GM12875 (cell line): ENCODE measurements around the gene SPTSSB.

Source experiments
- H3K4me3 ChIP-seq: one replicate; pipeline ENCODE4 v1.5.1; 2011; ENCODE audit warnings: low read depth, low read length, control low read depth
- CTCF ChIP-seq: IDR thresholded peaks from 2 replicates; pipeline ENCODE4 v1.5.1; 2011; ENCODE audit warnings: low read depth, mild to moderate bottlenecking, control low read depth, inconsistent platforms, low read length, moderate library complexity, borderline replicate concordance; ENCODE audit not compliant: insufficient read depth

The SPTSSB gene

GRCh38 chr3:161371441-161372320 is at the start of gene SPTSSB:
Gene SPTSSB (minus strand): TSS chr3:161371517. CDS start chr3:161346323, 25,194 bp downstream.
- peak within 1 kb of the TSS; percentile 36 for H3K4me3 ChIP-seq
- peak; percentile 29; the same call in 1 of the 2 replicates for TF ChIP-seq CTCF

GRCh38 chr3:161420746-161421145 is 49.4 kb upstream of the SPTSSB start:
- no peak for TF ChIP-seq CTCF

GRCh38 chr3:161419555-161420333 is 48.4 kb upstream of the SPTSSB start:
- H3K4me3 ChIP-seq = no peak overlapping the region
- TF ChIP-seq CTCF = no peak

More at GRCh38 chr3:161420746-161421145, 49.4 kb upstream of the SPTSSB start:
- no peak overlapping the region for H3K4me3 ChIP-seq

- no peak overlapping the region for H3K4me3 ChIP-seq
These were observed 44.4 kb upstream of the SPTSSB start for GRCh38 chr3:161415506-161416231.

GRCh38 chr3:161414907-161415306 is 43.6 kb upstream of the SPTSSB start:
- TF ChIP-seq CTCF = no peak
- H3K4me3 ChIP-seq = no peak overlapping the region

More at GRCh38 chr3:161415506-161416231, 44.4 kb upstream of the SPTSSB start:
- no peak for TF ChIP-seq CTCF

- no peak for TF ChIP-seq CTCF
- H3K4me3 ChIP-seq = no peak overlapping the region
These were observed 42.5 kb upstream of the SPTSSB start for GRCh38 chr3:161413855-161414210.
